H1 (cell line): ENCODE results near the gene SH3BP2. TPM values are rescaled to one million over a fixed set of nuclear protein-coding genes. Genes with fewer than 3 reads are reported as not detected.

Experiments used
- CTCF ChIA-PET: fragments of 300-600 bp; sonication (Branson Sonifier 250); formaldehyde crosslinking; loops from one replicate; lab custom pipeline; 2021; ENCODE audit not compliant: partially characterized antibody; lab: Charles Lee
- POLR2A ChIA-PET: fragments of 300-600 bp; sonication (Branson Sonifier 250); formaldehyde crosslinking; loops from one replicate; lab custom pipeline; 2021; ENCODE audit warnings: inconsistent platforms; ENCODE audit not compliant: partially characterized antibody; lab: Charles Lee
- DNase-seq, 2 experiments: peaks; one replicate each; pipeline versions ENCODE4 v3.0.0 to v3.0.0-alpha.2; 2010 to 2022; ENCODE audit warnings: low spot score in 2 of 2, low read depth in 1 of 2, mixed read lengths in 1 of 2
- FAIRE-seq: peaks from 2 replicates; lab custom pipeline; 2011; peaks lifted over from hg19 to GRCh38; lab: Jason Lieb, UNC
- H2AFZ ChIP-seq: 2 replicates; pipeline ENCODE4 v1.8.1; 2012; ENCODE audit warnings: low read length, inconsistent platforms
- H2AK5ac ChIP-seq: 2 replicates; pipeline ENCODE4 v1.6.1; 2013; ENCODE audit warnings: low read depth, low read length
- H2BK120ac ChIP-seq: replicated peaks from 2 replicates; pipeline ENCODE3; 2013; ENCODE audit warnings: low read depth, low read length, inconsistent platforms
- H2BK12ac ChIP-seq: 2 replicates; pipeline ENCODE4 v1.6.1; 2013; ENCODE audit warnings: low read depth, low read length
- H2BK15ac ChIP-seq: 2 replicates; pipeline ENCODE4 v1.6.1; 2013; ENCODE audit warnings: low read length
- H2BK20ac ChIP-seq: 2 replicates; pipeline ENCODE4 v1.6.1; 2013; ENCODE audit warnings: low read length
- H2BK5ac ChIP-seq: 2 replicates; pipeline ENCODE4 v1.6.1; 2013; ENCODE audit warnings: low read depth, low read length
- H3K14ac ChIP-seq: 2 replicates; pipeline ENCODE4 v1.6.1; 2013; ENCODE audit warnings: inconsistent platforms; ENCODE audit not compliant: insufficient read length
- H3K18ac ChIP-seq: 2 replicates; pipeline ENCODE4 v1.6.1; 2013; ENCODE audit warnings: low read length; ENCODE audit errors: extremely low read depth
- H3K23ac ChIP-seq: 2 replicates; pipeline ENCODE4 v1.6.1; 2013; ENCODE audit warnings: inconsistent platforms; ENCODE audit not compliant: insufficient read length
- H3K23me2 ChIP-seq: 2 replicates; pipeline ENCODE4 v1.6.1; 2013; ENCODE audit warnings: low read depth, low read length
- H3K27ac ChIP-seq: 2 replicates; pipeline ENCODE4 v1.6.1; 2011; ENCODE audit warnings: low read depth, low read length, inconsistent platforms
- H3K27me3 ChIP-seq, 4 experiments: replicated peaks in 1 of 4; 1 replicate in 1 of 4; 2 replicates in 3 of 4; pipeline versions ENCODE4 v1.6.1 to v1.8.1; 2011 to 2013; ENCODE audit warnings: low read length in 3 of 4, mild to moderate bottlenecking in 3 of 4, inconsistent platforms in 2 of 4, mixed read lengths in 2 of 4, moderate library complexity in 1 of 4; ENCODE audit not compliant: control insufficient read depth in 3 of 4, insufficient read depth in 3 of 4; ENCODE audit errors: extremely low read depth in 1 of 4
- H3K36me3 ChIP-seq, 4 experiments: 2 replicates each; pipeline versions ENCODE4 v1.6.1 to v1.8.1; 2011 to 2013; ENCODE audit warnings: mild to moderate bottlenecking in 4 of 4, low read length in 3 of 4, moderate library complexity in 2 of 4, control low read depth in 1 of 4, inconsistent platforms in 1 of 4; ENCODE audit not compliant: insufficient read depth in 4 of 4, control insufficient read depth in 2 of 4
- H3K4ac ChIP-seq: replicated peaks from 2 replicates; pipeline ENCODE3; 2013; ENCODE audit warnings: low read length, low read depth, mixed read lengths, inconsistent platforms; ENCODE audit not compliant: insufficient read length
- H3K4me1 ChIP-seq, 4 experiments: replicated peaks in 1 of 4; 1 replicate in 1 of 4; 2 replicates in 3 of 4; pipeline versions ENCODE4 v1.6.1 to v1.8.1; 2011 to 2013; ENCODE audit warnings: low read length in 3 of 4, inconsistent platforms in 2 of 4, mixed read lengths in 1 of 4; ENCODE audit not compliant: insufficient read depth in 4 of 4, control insufficient read depth in 3 of 4
- H3K4me2 ChIP-seq, 2 experiments: 2 replicates each; pipeline versions ENCODE4 v1.6.1 to v1.8.1; 2011 to 2013; ENCODE audit warnings: low read depth in 2 of 2, low read length in 2 of 2, control low read depth in 1 of 2, inconsistent platforms in 1 of 2, mild to moderate bottlenecking in 1 of 2; ENCODE audit not compliant: insufficient read depth in 1 of 2
- H3K4me3 ChIP-seq, 4 experiments: fragments of 200-600, 300-600 bp in 1 of 4; sonication (generic), shearing (Covaris generic), sonication (Bioruptor Twin) in 1 of 4; 2 replicates each; pipeline versions ENCODE4 v1.5.1 to v1.8.1; 2011 to 2016; ENCODE audit warnings: low read length in 4 of 4, low read depth in 3 of 4, control low read depth in 2 of 4, inconsistent platforms in 2 of 4, mild to moderate bottlenecking in 2 of 4, mixed read lengths in 1 of 4, moderate library complexity in 1 of 4; ENCODE audit not compliant: insufficient read depth in 2 of 4; ENCODE audit errors: extremely low read depth in 1 of 4
- H3K56ac ChIP-seq: replicated peaks from 2 replicates; pipeline ENCODE3; 2013; ENCODE audit warnings: low read depth, mild to moderate bottlenecking, mixed read lengths, low read length, inconsistent platforms; ENCODE audit not compliant: insufficient read length
- H3K79me1 ChIP-seq: 2 replicates; pipeline ENCODE4 v1.6.1; 2013; ENCODE audit warnings: low read depth, low read length, control low read depth
- H3K79me2 ChIP-seq, 2 experiments: 2 replicates each; pipeline versions ENCODE4 v1.6.1 to v1.8.1; 2012 to 2013; ENCODE audit warnings: low read length in 2 of 2, mild to moderate bottlenecking in 2 of 2, inconsistent platforms in 1 of 2; ENCODE audit not compliant: insufficient read depth in 2 of 2, control insufficient read depth in 1 of 2
- H3K9ac ChIP-seq, 4 experiments: replicated peaks in 1 of 4; 1 replicate in 1 of 4; 2 replicates in 3 of 4; pipeline versions ENCODE4 v1.6.1 to v1.8.1; 2011 to 2013; ENCODE audit warnings: low read depth in 3 of 4, low read length in 3 of 4, control low read depth in 2 of 4, mild to moderate bottlenecking in 2 of 4, moderate library complexity in 2 of 4, inconsistent platforms in 1 of 4; ENCODE audit errors: extremely low read depth in 1 of 4
- H3K9me3 ChIP-seq, 2 experiments: 2 replicates each; pipeline versions ENCODE4 v1.6.1 to v1.8.1; 2012 to 2013; ENCODE audit warnings: mild to moderate bottlenecking in 2 of 2, moderate library complexity in 2 of 2, control low read depth in 1 of 2, inconsistent platforms in 1 of 2, low read depth in 1 of 2, low read length in 1 of 2, mixed read lengths in 1 of 2; ENCODE audit not compliant: insufficient read depth in 2 of 2
- H4K20me1 ChIP-seq, 2 experiments: replicated peaks in 1 of 2; 2 replicates each; pipeline versions ENCODE3 to v1.8.1; 2011 to 2013; ENCODE audit warnings: inconsistent platforms in 2 of 2, low read length in 2 of 2, mild to moderate bottlenecking in 1 of 2; ENCODE audit not compliant: insufficient read depth in 2 of 2, control insufficient read depth in 1 of 2
- H4K5ac ChIP-seq: 2 replicates; pipeline ENCODE4 v1.6.1; 2013; ENCODE audit warnings: low read length, low read depth, mixed read lengths, inconsistent platforms; ENCODE audit not compliant: insufficient read length
- H4K8ac ChIP-seq: 2 replicates; pipeline ENCODE4 v1.8.0; 2013; ENCODE audit warnings: mild to moderate bottlenecking, moderate library complexity, low read length, inconsistent platforms; ENCODE audit not compliant: insufficient read depth; ENCODE audit errors: extremely low read depth
- H4K91ac ChIP-seq: replicated peaks from 2 replicates; pipeline ENCODE3; 2013; ENCODE audit warnings: low read length, mixed read lengths, inconsistent platforms; ENCODE audit not compliant: insufficient read length
- BCL11A ChIP-seq, 2 experiments: IDR thresholded peaks; one replicate each; pipeline ENCODE4 v1.6.1; 2011; ENCODE audit warnings: low read depth in 2 of 2, low read length in 2 of 2, mild to moderate bottlenecking in 2 of 2
- CBX5 ChIP-seq: fragments of 300-800, 300-1000 bp; sonication (generic); IDR thresholded peaks from 2 replicates; pipeline ENCODE4 v1.7.1; 2016; ENCODE audit warnings: antibody characterized with exemption, low read length, low read depth
- EGR1 ChIP-seq: IDR thresholded peaks from 2 replicates; pipeline ENCODE4 v1.6.1; 2011; ENCODE audit warnings: low read depth, low read length, borderline replicate concordance
- HDAC6 ChIP-seq: IDR thresholded peaks from one replicate; pipeline ENCODE4 v1.7.1; 2012; ENCODE audit warnings: low read depth, mild to moderate bottlenecking, inconsistent platforms, low read length, moderate library complexity
- KDM5A ChIP-seq: fragments of 200-600 bp; IDR thresholded peaks from 2 replicates; pipeline ENCODE4 v1.7.1; 2012; ENCODE audit warnings: mild to moderate bottlenecking, low read length, inconsistent platforms, mixed read lengths
- POLR2A ChIP-seq, 2 experiments: IDR thresholded peaks; 1 replicate in 1 of 2; 2 replicates in 1 of 2; pipeline ENCODE4 v1.6.1; 2011; ENCODE audit warnings: low read depth in 2 of 2, low read length in 2 of 2, mild to moderate bottlenecking in 2 of 2; ENCODE audit errors: control extremely low read depth in 1 of 2
- RAD21 ChIP-seq, 2 experiments: IDR thresholded peaks in 1 of 2; conservative IDR thresholded peaks in 1 of 2; 2 replicates each; pipeline ENCODE4 v1.6.1; 2011; ENCODE audit warnings: low read depth in 2 of 2, low read length in 2 of 2, improper control_type of control experiment in 1 of 2, inconsistent platforms in 1 of 2, mild to moderate bottlenecking in 1 of 2, moderate library complexity in 1 of 2
- YY1 ChIP-seq: IDR thresholded peaks from 2 replicates; pipeline ENCODE4 v1.6.1; 2011; ENCODE audit warnings: low read depth, mild to moderate bottlenecking, low read length
- WGBS, 2 experiments: shearing (Covaris generic) in 1 of 2; methylation state at CpG; one replicate each; pipeline versions ENCODE4 v1.1.6 to v1.1.7; 2013 to 2015; ENCODE audit warnings: low lambda C conversion rate in 2 of 2, mixed read lengths in 2 of 2, inconsistent platforms in 1 of 2, low coverage in 1 of 2, missing lambda C conversion rate in 1 of 2; ENCODE audit not compliant: insufficient replicate concordance in 2 of 2, insufficient coverage in 1 of 2, insufficient read length in 1 of 2; ENCODE audit errors: extremely low coverage in 1 of 2, missing lambda C conversion rate in 1 of 2; 5-methylcytosine and 5-hydroxymethylcytosine counted together
- polyA plus RNA-seq, 7 experiments: library from polyadenylated mRNA; depleted of rRNA in 3 of 7; stranded (reverse) in 5 of 7; unstranded in 2 of 7; fragments of >200 nt in 5 of 7; fragments of 200-250 nt in 2 of 7; gene quantifications; 1 replicate in 5 of 7; 2 replicates in 1 of 7; 4 replicates in 1 of 7; pipeline versions ENCODE4 v1.2.1 to v1.2.3, GENCODE V29; 2011 to 2013; ENCODE audit warnings: missing spikeins in 2 of 7, mixed read lengths in 2 of 7
- total RNA-seq: library from RNA; stranded (reverse); fragmentation: NEBNext Ultra II Directional; extraction: Animal tissue kit (Norgen Biotek cat#: 25700); gene quantifications from 2 replicates; pipeline ENCODE4 v1.2.1, GENCODE V29; 2021

SH3BP2 gene
- total and polyA plus RNA-seq, 2 of the 8 experiments (the other 6 are each of a cell fraction or from before 2014, with no cell fraction given), result 27.4 to 31.4 TPM

GRCh38 chr4:2792396-2792710, 532 bp upstream of the SH3BP2 start:
- H2AFZ ChIP-seq, result no peak overlapping the region
- TF ChIP-seq HDAC6, result no peak
- no peak for TF ChIP-seq POLR2A (IDR thresholded peaks at IDR 0.05; ENCODE audit: control extremely low read depth in 1 of 2, low read depth in 2 of 2, low read length in 2 of 2)
- TF ChIP-seq CBX5, result no peak
- TF ChIP-seq KDM5A, result no peak
- TF ChIP-seq YY1, result no peak
- TF ChIP-seq EGR1, result no peak
- no peak for TF ChIP-seq RAD21 (IDR thresholded peaks at IDR 0.05 in 1 of 2, conservative IDR thresholded peaks at IDR 0.05 in 1 of 2; ENCODE audit: low read depth in 2 of 2, low read length in 2 of 2)
- TF ChIP-seq BCL11A (IDR thresholded peaks at IDR 0.05; ENCODE audit: low read depth in 2 of 2, low read length in 2 of 2), result no peak

More at GRCh38 chr4:2792396-2792710, 532 bp upstream of the SH3BP2 start:
- Histone ChIP-seq H3K14ac (no peak overlapping the region), H2BK15ac (no peak overlapping the region), H3K9ac (no peak overlapping the region), H4K5ac (no peak overlapping the region), H4K20me1 (peaks cover 2 to 4% of the 10 kb centered on the region in 2 experiments), H3K79me1 (0 out of 2 replicates have a peak, but pooled peaks cover 2% of the 10 kb centered on the region), H2BK12ac (peak overlapping the region; percentile 94; the same call in 1 of the 2 replicates), H3K56ac (no peak overlapping the region), H3K23ac (no peak overlapping the region), H2BK20ac (peak overlapping the region; percentile 61; the same call in 1 of the 2 replicates), H3K9me3 (no peaks in the 10 kb centered on the region; a peak in 1 of 4 replicates), H3K27me3 (peaks cover 0 to 19% (median 12%) of the 10 kb centered on the region in 4 experiments; a peak in 5 of 7 replicates), H3K4me2 (peak overlapping the region; percentile 39 to 48; a peak in 3 of 4 replicates), H3K4ac (peak overlapping the region; percentile 14), H3K23me2 (no peaks in the 10 kb centered on the region; the same call in 1 of the 2 replicates), H3K27ac (no peak overlapping the region), H3K4me1 (peaks cover 0 to 24% (median 13%) of the 10 kb centered on the region in 4 experiments; a peak in 6 of 7 replicates), H2BK5ac (no peak overlapping the region; the same call in 1 of the 2 replicates), H3K18ac (no peak overlapping the region), H3K36me3 (no peaks in the 10 kb centered on the region), H3K4me3 (peak overlapping the region in 1 of 4 experiments; percentile 65; a peak in 2 of 8 replicates), H3K79me2 (no peaks in the 10 kb centered on the region), H4K8ac (peak overlapping the region; percentile 53; the same call in 1 of the 2 replicates), H2BK120ac (no peak overlapping the region), H2AK5ac (no peak overlapping the region), H4K91ac (peak overlapping the region; percentile 25)
- ChIA-PET CTCF (interaction anchor here (1.5 kb wide), 1 partner anchor 19 kb away, joined by 3 read pairs; no protein-coding TSS in a partner anchor), POLR2A (interaction anchor here (0.8 to 1.6 kb wide), 9 partner anchors 9 to 152 kb away, joined by 3 to 7 read pairs (median 4); no protein-coding TSS in a partner anchor)
- WGBS, 2 experiments, result 83% methylated on average over 5 of the region's 8 CpGs; no CpG with 5 or more reads in 1 of the 2 experiments
- DNase-seq, result no peak
- FAIRE-seq, result no peak
